ENCODE data around the gene SELENOV. TPM values are rescaled to one million over a fixed set of nuclear protein-coding genes. Genes with fewer than 3 reads are reported as not detected.
A peak's percentile ranks its signal among the peaks of the same experiment; 100 is the strongest.

Gene SELENOV
- total RNA-seq, 1 experiment from 2014 or later, result 0.80 TPM

DNA sequence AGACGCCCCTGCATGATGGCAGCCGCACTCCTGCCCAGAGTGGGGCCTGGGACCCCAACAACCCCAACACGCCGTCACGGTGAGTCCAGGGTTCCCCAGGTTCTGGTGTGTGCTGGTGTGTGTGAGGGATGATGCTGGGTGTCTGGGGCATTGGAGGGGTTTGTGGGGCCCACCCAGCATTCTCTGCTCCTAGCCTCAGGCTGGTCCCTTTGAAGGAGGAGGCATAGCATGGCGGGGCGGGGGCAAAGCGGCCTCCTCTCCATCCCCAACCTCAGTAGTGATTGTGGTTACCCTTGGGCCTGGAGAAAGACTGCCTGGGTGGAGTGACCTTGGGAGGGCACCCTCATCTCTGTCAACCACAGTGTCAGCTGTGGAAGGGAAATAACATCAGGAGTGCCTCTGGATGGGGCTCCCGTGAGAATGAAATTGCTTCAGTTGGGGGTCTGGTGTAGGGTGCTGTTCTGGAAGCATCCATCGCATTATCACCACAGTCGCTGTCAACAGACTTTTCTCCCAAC, 41.4 kb upstream of the SELENOV start:
- H3K9me3 ChIP-seq (ENCODE audit: control insufficient read depth, insufficient read depth, low read depth, low read length), result no peaks in the 10 kb centered on the region
- H3K4me1 ChIP-seq (ENCODE audit: control insufficient read depth, insufficient read depth, low read length), result no peaks in the 10 kb centered on the region
- no peaks in the 10 kb centered on the region for H3K27me3 ChIP-seq (ENCODE audit: control insufficient read depth, insufficient read depth, low read length)
- no peak overlapping the region for H3K4me3 ChIP-seq (ENCODE audit: low read depth in 2 of 2, low read length in 2 of 2)
- peaks cover 82% of the 10 kb centered on the region for H3K36me3 ChIP-seq (ENCODE audit: control insufficient read depth, insufficient read depth, low read length)
- intact Hi-C loops (cut with micrococcal nuclease; ENCODE audit: unreplicated experiment), result loop anchor here (2.0 kb wide), 1 partner anchor 23 kb away; no protein-coding TSS in a partner anchor
- no TSS peak for BruUV-seq (replicated peaks)
- TF ChIP-seq REST (IDR thresholded peaks at IDR 0.05; ENCODE audit: insufficient read depth in 1 of 2, low read depth in 2 of 2, low read length in 1 of 2), result no peak
- TF ChIP-seq CTCF (IDR thresholded peaks at IDR 0.05), result no peak
- TF ChIP-seq TCF7L2 (IDR thresholded peaks at IDR 0.05; ENCODE audit: low read depth, low read length), result no peak
- no peak for TF ChIP-seq POLR2AphosphoS5 (IDR thresholded peaks at IDR 0.05; ENCODE audit: low read depth, low read length)
- TF ChIP-seq SIN3A (IDR thresholded peaks at IDR 0.05; ENCODE audit: borderline replicate concordance, insufficient read depth, low read depth, low read length), result no peak
- in situ Hi-C loops (cut with HindIII; ENCODE audit: low pct_unique_long_range_greater_than_20kb, low sequenced_read_pairs), result no loop called here
- ChIA-PET CTCF (interaction anchor here (0.5 to 3.9 kb wide), 44 partner anchors 10 to 705 kb away, joined by 3 to 134 read pairs (median 12); partner anchors contain the start of genes DLL3, EID2, EID2B and MED29), POLR2A (interaction anchor here (1.2 to 3.5 kb wide), 5 partner anchors 20 to 59 kb away, joined by 4 to 36 read pairs (median 6); partner anchors contain the start of genes EID2B and RPS16)
- ATAC-seq (peak; percentile 26), DNase-seq (ENCODE audit: low read depth, low spot score) (no peak)
- no peak overlapping the region for H3K27ac ChIP-seq (ENCODE audit: low read length)

- Histone ChIP-seq H3K4me1 (ENCODE audit: control insufficient read depth, insufficient read depth, low read length) (no peaks in the 10 kb centered on the region), H3K27ac (ENCODE audit: low read length) (no peak overlapping the region), H3K36me3 (ENCODE audit: control insufficient read depth, insufficient read depth, low read length) (peaks cover 75% of the 10 kb centered on the region), H3K9me3 (ENCODE audit: control insufficient read depth, insufficient read depth, low read depth, low read length) (no peaks in the 10 kb centered on the region), H3K27me3 (ENCODE audit: control insufficient read depth, insufficient read depth, low read length) (no peaks in the 10 kb centered on the region), H3K4me3 (ENCODE audit: low read depth in 2 of 2, low read length in 2 of 2) (no peak overlapping the region)
- in situ Hi-C loops (cut with HindIII; ENCODE audit: low pct_unique_long_range_greater_than_20kb, low sequenced_read_pairs), result no loop called here
- no peak for DNase-seq (ENCODE audit: low read depth, low spot score)
- ChIA-PET POLR2A (interaction anchor here (0.5 to 3.5 kb wide), 10 partner anchors 15 to 577 kb away, joined by 4 to 36 read pairs (median 6); partner anchors contain the start of genes EID2B and RPS16), CTCF (interaction anchor here (0.6 to 3.9 kb wide), 55 partner anchors 10 to 802 kb away, joined by 3 to 134 read pairs (median 9); partner anchors contain the start of genes DLL3, EID2, EID2B and MED29)
- BruUV-seq (replicated peaks), result no TSS peak
- intact Hi-C loops (cut with micrococcal nuclease; ENCODE audit: unreplicated experiment), result loop anchor here (1.0 kb wide), 1 partner anchor 58 kb away; the partner anchor contains the start of gene EID2B
- TF ChIP-seq REST (IDR thresholded peaks at IDR 0.05; ENCODE audit: insufficient read depth in 1 of 2, low read depth in 2 of 2, low read length in 1 of 2) (no peak), TCF7L2 (IDR thresholded peaks at IDR 0.05; ENCODE audit: low read depth, low read length) (no peak), CTCF (IDR thresholded peaks at IDR 0.05) (no peak), POLR2AphosphoS5 (IDR thresholded peaks at IDR 0.05; ENCODE audit: low read depth, low read length) (no peak), SIN3A (IDR thresholded peaks at IDR 0.05; ENCODE audit: borderline replicate concordance, insufficient read depth, low read depth, low read length) (no peak)
- ATAC-seq, result peak; percentile 75
These were observed 40.8 kb upstream of the SELENOV start for GRCh38 chr19:39474139-39474620.
